LNCaP clone FGC (cell line): ENCODE measurements around the gene C1orf122.

Source experiments
- DNase-seq: peaks from one replicate; pipeline ENCODE4 v3.0.0-alpha.2; 2011; ENCODE audit warnings: low read depth
- H3K4me3 ChIP-seq: 2 replicates; pipeline ENCODE4 v1.5.1; 2011; ENCODE audit warnings: mild to moderate bottlenecking, low read depth, low read length, control low read depth
- TF ChIP-seq, protein P1 (sequence below): IDR thresholded peaks from 2 replicates; pipeline ENCODE4 v1.5.1; 2012; ENCODE audit warnings: mild to moderate bottlenecking; ENCODE audit not compliant: control insufficient read depth, insufficient read depth; ENCODE audit errors: extremely low read depth

C1orf122 gene

DNA sequence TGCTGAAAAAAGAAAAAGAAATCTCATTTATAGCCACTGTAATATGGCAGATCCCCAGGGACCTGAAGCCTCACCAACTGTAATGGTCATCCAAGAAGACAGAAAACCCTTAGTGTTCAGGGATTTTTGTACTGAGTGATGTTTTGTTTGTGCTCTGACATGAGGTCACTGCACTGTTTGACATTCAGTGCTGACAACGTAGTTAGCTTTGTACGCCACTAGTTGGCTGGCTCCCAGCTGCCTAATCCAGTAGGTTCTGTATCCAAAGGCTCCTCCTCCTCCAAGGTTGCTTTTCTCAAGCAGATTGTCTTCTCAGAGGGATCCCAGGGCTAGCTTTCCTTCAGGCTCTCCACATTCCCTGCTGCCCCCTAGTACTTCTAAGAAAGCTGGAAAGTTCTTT, 9.9 kb downstream of the C1orf122 start:
- no peak overlapping the region for H3K4me3 ChIP-seq

DNA sequence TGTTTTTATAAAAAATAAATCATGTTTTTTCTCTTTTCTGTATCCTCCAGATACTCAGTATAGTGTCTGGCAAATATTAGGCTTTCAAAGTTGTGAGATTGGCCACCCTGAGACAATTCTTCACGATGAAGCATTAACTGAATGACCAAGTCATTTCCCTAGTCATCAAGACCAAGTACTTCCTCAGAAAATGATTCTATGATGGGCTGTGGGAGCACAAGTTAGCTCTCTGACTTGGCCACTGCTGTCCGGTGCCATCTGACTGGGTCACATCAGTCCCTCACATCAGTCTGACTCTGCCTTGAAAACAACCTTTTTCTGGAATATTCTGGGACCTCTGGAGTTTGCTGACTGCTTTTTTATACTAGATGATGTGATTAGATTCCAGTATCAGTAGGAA, 13.9 kb downstream of the C1orf122 start:
- TF ChIP-seq, protein P1, sequence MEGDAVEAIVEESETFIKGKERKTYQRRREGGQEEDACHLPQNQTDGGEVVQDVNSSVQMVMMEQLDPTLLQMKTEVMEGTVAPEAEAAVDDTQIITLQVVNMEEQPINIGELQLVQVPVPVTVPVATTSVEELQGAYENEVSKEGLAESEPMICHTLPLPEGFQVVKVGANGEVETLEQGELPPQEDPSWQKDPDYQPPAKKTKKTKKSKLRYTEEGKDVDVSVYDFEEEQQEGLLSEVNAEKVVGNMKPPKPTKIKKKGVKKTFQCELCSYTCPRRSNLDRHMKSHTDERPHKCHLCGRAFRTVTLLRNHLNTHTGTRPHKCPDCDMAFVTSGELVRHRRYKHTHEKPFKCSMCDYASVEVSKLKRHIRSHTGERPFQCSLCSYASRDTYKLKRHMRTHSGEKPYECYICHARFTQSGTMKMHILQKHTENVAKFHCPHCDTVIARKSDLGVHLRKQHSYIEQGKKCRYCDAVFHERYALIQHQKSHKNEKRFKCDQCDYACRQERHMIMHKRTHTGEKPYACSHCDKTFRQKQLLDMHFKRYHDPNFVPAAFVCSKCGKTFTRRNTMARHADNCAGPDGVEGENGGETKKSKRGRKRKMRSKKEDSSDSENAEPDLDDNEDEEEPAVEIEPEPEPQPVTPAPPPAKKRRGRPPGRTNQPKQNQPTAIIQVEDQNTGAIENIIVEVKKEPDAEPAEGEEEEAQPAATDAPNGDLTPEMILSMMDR = no peak
- H3K4me3 ChIP-seq = no peak overlapping the region
- DNase-seq = no peak

More for the DNA sequence above, 9.9 kb downstream of the C1orf122 start:
- peak; percentile 84 for DNase-seq
- TF ChIP-seq, protein P1 = no peak

DNA sequence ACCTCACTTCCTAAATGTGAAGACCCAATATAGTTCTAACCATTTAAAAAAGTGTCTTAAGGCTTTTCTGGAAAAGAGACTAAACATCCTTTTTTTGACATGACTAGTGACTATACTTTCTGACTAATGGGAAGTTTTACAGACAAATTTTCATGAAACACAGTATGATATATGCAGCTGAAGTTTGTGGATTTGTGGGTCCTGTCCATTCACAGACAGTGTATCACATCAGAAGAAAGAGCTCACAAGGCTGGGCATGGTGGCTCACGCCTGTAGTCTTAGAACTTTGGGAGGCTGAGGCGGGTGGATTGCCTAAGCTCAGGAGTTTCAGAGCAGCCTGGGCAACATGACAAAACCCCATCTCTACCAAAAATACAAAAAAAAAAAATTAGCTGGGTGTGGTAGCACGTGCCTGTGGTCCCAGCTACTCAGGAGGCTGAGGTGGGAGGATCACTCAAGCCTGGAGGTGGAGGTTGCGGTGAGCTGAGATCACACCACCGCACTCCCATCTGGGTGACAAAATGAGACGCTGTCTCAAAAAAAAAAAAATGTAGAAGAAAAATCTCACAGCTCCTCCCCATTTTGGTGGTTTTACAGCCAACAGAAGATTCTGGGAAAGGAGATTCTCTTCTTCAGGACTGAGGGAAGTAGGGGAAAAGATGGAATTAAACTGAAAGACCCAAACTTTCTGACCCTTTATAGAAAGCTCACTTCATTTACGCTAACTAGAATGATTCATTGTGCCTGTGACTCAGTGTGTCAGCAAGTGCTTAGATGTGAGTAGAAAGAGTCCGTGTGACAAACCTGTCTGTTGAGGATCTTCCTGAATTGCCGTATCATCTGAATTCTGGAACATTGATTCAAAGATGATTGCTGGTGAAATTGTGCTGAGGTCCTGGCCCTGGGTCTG, 15.6 kb downstream of the C1orf122 start:
- no peak overlapping the region for H3K4me3 ChIP-seq
- DNase-seq = no peak
- TF ChIP-seq, protein P1 = no peak

- TF ChIP-seq, protein P1 = no peak
- no peak overlapping the region for H3K4me3 ChIP-seq
- DNase-seq = no peak
Measured at GRCh38 chr1:37824001-37824400, 16.4 kb downstream of the C1orf122 start.

DNA sequence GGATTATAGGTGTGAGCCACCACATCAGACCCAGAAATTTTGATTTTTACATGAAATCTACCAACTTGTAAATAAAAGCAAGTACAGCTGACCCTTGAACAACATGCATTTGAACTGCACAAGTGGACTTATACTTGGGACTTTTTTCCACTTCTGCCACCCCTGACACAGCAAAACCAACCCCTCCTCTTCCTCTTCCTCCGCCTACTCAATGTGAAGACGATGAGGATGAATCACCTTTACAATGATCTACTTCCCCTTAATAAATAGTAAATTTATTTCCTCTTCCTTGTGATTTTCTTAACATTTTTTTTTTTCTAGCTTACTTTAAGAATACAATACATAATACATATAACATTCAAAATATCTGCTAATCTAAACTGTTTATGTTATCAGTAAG, 17.9 kb downstream of the C1orf122 start:
- TF ChIP-seq, protein P1 = no peak
- no peak for DNase-seq
- H3K4me3 ChIP-seq = no peak overlapping the region

DNA sequence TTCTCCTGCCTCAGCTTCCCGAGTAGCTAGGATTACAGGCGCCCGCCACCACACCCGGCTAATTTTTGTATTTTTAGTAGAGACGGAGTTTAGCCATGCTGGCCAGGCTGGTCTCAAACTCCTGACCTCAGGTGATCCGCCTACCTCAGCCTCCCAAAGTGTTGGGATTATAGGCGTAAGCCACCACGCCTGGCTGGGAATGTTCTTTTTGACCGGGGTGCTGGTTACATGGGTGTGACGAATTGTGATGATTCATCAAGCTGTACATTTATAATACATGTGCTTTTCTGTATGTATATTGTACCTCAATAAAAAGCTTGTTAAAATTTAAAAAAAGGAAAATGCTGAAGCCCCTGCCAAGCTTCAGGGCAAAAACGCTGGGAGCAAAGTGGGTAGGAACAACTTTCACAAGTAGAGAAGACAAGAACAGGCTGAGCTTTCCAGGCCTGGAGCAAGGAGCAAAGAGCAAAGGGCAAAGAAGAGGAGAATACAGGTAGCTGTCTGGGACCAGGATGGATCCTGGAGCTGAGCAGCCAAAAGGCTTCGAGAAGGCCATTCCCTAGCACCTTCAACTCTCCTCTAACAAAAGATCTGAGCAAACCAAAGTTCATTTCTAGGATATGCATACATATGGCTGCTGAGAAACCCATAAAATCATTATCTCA, 21.0 kb downstream of the C1orf122 start:
- no peak overlapping the region for H3K4me3 ChIP-seq
- TF ChIP-seq, protein P1 = no peak

More for the DNA sequence above, 21.0 kb downstream of the C1orf122 start:
- DNase-seq = no peak
